HepG2 (cell line): Measurements from ENCODE around the gene PGPEP1. TPM values are rescaled to one million over a fixed set of nuclear protein-coding genes. Genes with fewer than 3 reads are reported as not detected.
A peak's percentile ranks its signal among the peaks of the same experiment; 100 is the strongest.

Experiments used
- KLF12 ChIP-seq: sonication (generic); formaldehyde crosslinking; IDR thresholded peaks from 2 replicates; pipeline ENCODE4 v1.4.0; 2020; ENCODE audit warnings: missing genetic modification reagents, borderline replicate concordance
- KLF16 ChIP-seq, 2 experiments: sonication (generic) in 1 of 2; formaldehyde crosslinking in 1 of 2; IDR thresholded peaks; 2 replicates each; pipeline versions ENCODE4 v1.6.1 to v1.8.0; 2016 to 2023; ENCODE audit warnings: missing genetic modification reagents in 2 of 2, missing compliant biosample characterization in 1 of 2
- MEF2D ChIP-seq: sonication (generic); formaldehyde crosslinking; IDR thresholded peaks from 2 replicates; pipeline ENCODE4 v1.5.1; 2020; ENCODE audit warnings: mild to moderate bottlenecking, missing genetic modification reagents
- NR2C2 ChIP-seq: sonication (generic); formaldehyde crosslinking; IDR thresholded peaks from 2 replicates; pipeline ENCODE4 v1.4.0; 2020; ENCODE audit warnings: missing genetic modification reagents, mild to moderate bottlenecking, moderate library complexity, borderline replicate concordance
- POLR2AphosphoS2 ChIP-seq: IDR thresholded peaks from 2 replicates; pipeline ENCODE4 v1.6.1; 2011; ENCODE audit warnings: low read depth, low read length, improper control_type of control experiment
- RARG ChIP-seq: sonication (generic); formaldehyde crosslinking; IDR thresholded peaks from 2 replicates; pipeline ENCODE4 v1.4.0; 2020; ENCODE audit warnings: low read depth, mild to moderate bottlenecking, missing genetic modification reagents
- RELA ChIP-seq: sonication (generic); formaldehyde crosslinking; IDR thresholded peaks from 2 replicates; pipeline ENCODE4 v1.4.0; 2020; ENCODE audit warnings: missing genetic modification reagents
- SATB2 ChIP-seq: sonication (generic); formaldehyde crosslinking; IDR thresholded peaks from 2 replicates; pipeline ENCODE4 v1.5.0; 2020; ENCODE audit warnings: missing genetic modification reagents
- SKIL ChIP-seq: sonication (generic); formaldehyde crosslinking; IDR thresholded peaks from 2 replicates; pipeline ENCODE4 v1.8.0; 2022; ENCODE audit warnings: missing genetic modification reagents, mild to moderate bottlenecking, moderate library complexity, borderline replicate concordance
- SSRP1 ChIP-seq: IDR thresholded peaks from 2 replicates; pipeline ENCODE4 v1.6.1; 2016; ENCODE audit warnings: control low read depth
- TEAD3 ChIP-seq: optimal IDR thresholded peaks from 2 replicates; pipeline ENCODE3; 2016; ENCODE audit warnings: borderline replicate concordance
- TFDP1 ChIP-seq: IDR thresholded peaks from 2 replicates; pipeline ENCODE4 v1.6.1; 2016; ENCODE audit warnings: missing compliant biosample characterization, missing genetic modification reagents, borderline replicate concordance
- TP53 ChIP-seq: sonication (generic); formaldehyde crosslinking; conservative IDR thresholded peaks from 2 replicates; pipeline ENCODE4 v1.4.0; 2020; ENCODE audit warnings: missing genetic modification reagents
- TSC22D2 ChIP-seq: sonication (generic); formaldehyde crosslinking; IDR thresholded peaks from 2 replicates; pipeline ENCODE4 v1.5.1; 2020; ENCODE audit warnings: missing genetic modification reagents, mild to moderate bottlenecking, borderline replicate concordance
- ZEB1 ChIP-seq: IDR thresholded peaks from 2 replicates; pipeline ENCODE4 v1.6.1; 2012; ENCODE audit warnings: mild to moderate bottlenecking, low read depth, inconsistent platforms; ENCODE audit not compliant: insufficient replicate concordance
- ZNF333 ChIP-seq: sonication (generic); formaldehyde crosslinking; IDR thresholded peaks from 2 replicates; pipeline ENCODE4 v1.4.0; 2020; ENCODE audit warnings: mild to moderate bottlenecking, missing genetic modification reagents, borderline replicate concordance
- ZNF550 ChIP-seq: sonication (generic); formaldehyde crosslinking; IDR thresholded peaks from 2 replicates; pipeline ENCODE4 v1.4.0; 2020; ENCODE audit warnings: mild to moderate bottlenecking, missing genetic modification reagents, borderline replicate concordance
- ZNF572 ChIP-seq: sonication (generic); formaldehyde crosslinking; IDR thresholded peaks from 2 replicates; pipeline ENCODE4 v1.5.1; 2020; ENCODE audit warnings: mild to moderate bottlenecking, missing genetic modification reagents
- ZNF574 ChIP-seq: sonication (generic); formaldehyde crosslinking; IDR thresholded peaks from 2 replicates; pipeline ENCODE4 v1.4.0; 2020; ENCODE audit warnings: missing genetic modification reagents
- ZSCAN9 ChIP-seq: IDR thresholded peaks from 2 replicates; pipeline ENCODE4 v1.6.1; 2016; ENCODE audit warnings: borderline replicate concordance
- polyA plus RNA-seq, 8 experiments: library from polyadenylated mRNA; depleted of rRNA in 3 of 8; stranded (reverse) in 7 of 8; unstranded in 1 of 8; fragments of >200 nt; fragmentation: Illumina TruSeq in 4 of 8; extraction: Trizol in 4 of 8; gene quantifications; 2 replicates each; pipeline versions ENCODE4 v1.2.1 to v1.2.3, GENCODE V29; 2011 to 2016; ENCODE audit warnings: low read depth in 4 of 8, missing spikeins in 1 of 8, mixed read lengths in 1 of 8; ENCODE audit not compliant: insufficient read depth in 1 of 8
- total RNA-seq, 5 experiments: library from RNA; depleted of rRNA; stranded (reverse); fragments of >200 nt; fragmentation: Illumina TruSeq; extraction: Trizol; gene quantifications; 2 replicates each; pipeline ENCODE4 v1.2.3, GENCODE V29; 2016; ENCODE audit warnings: low read depth in 1 of 5

Gene PGPEP1
- total and polyA plus RNA-seq, 2 of the 13 experiments (the other 11 are each of a cell fraction or from before 2014, with no cell fraction given) = 53.1 to 56.6 TPM

- peak; percentile 60; the same call in 1 of the 2 replicates for TF ChIP-seq MEF2D
- 0 out of 2 replicates have a peak, but pooled peaks have one; percentile 5 for TF ChIP-seq KLF12 (CRISPR knock-in tag)
- no peak for TF ChIP-seq ZNF550 (CRISPR knock-in tag)
- no peak for TF ChIP-seq TSC22D2
- TF ChIP-seq SATB2 (CRISPR knock-in tag) = no peak
- TF ChIP-seq TEAD3 (CRISPR knock-in tag) = no peak
- no peak for TF ChIP-seq ZSCAN9 (CRISPR knock-in tag)
- TF ChIP-seq SSRP1 (CRISPR knock-in tag) = peak; percentile 29; the same call in 1 of the 2 replicates
- TF ChIP-seq POLR2AphosphoS2 = no peak
- TF ChIP-seq TP53 (CRISPR knock-in tag) = no peak
- no peak for TF ChIP-seq SKIL (CRISPR knock-in tag)
- TF ChIP-seq NR2C2 = 0 out of 2 replicates have a peak, but pooled peaks have one; percentile 11
- no peak for TF ChIP-seq RELA
- 0 out of 2 replicates have a peak, but pooled peaks have one; percentile 17 for TF ChIP-seq ZNF572 (CRISPR knock-in tag)
- 0 out of 2 replicates have a peak, but pooled peaks have one; percentile 22 for TF ChIP-seq ZNF574
- no peak for TF ChIP-seq TFDP1
- no peak for TF ChIP-seq RARG
- no peak for TF ChIP-seq KLF16 (CRISPR knock-in tag; IDR thresholded peaks at IDR 0.05)
- no peak for TF ChIP-seq ZNF333 (CRISPR knock-in tag)
- TF ChIP-seq ZEB1 = no peak
Observed at GRCh38 chr19:18292810-18293641, 47.4 kb upstream of the PGPEP1 start (continued).
